GM23248 (cell line): Measurements from ENCODE around the gene CD22. TPM values are rescaled to one million over a fixed set of nuclear protein-coding genes. Genes with fewer than 3 reads are reported as not detected.

Source experiments
- DNase-seq: peaks from one replicate; pipeline ENCODE4 v3.0.0-alpha.2; 2015
- H2AFZ ChIP-seq: fragments of 200-600 bp; sonication (generic); 2 replicates; pipeline ENCODE4 v1.6.1; 2016; ENCODE audit warnings: antibody characterized with exemption
- H3F3A ChIP-seq: fragments of 200-600 bp; sonication (generic); 2 replicates; pipeline ENCODE4 v1.6.1; 2016; ENCODE audit warnings: mild to moderate bottlenecking, antibody characterized with exemption, mixed run types; ENCODE audit not compliant: insufficient read depth
- H3K27ac ChIP-seq: fragments of 200-600 bp; sonication (generic); 2 replicates; pipeline ENCODE4 v1.5.1; 2016; ENCODE audit warnings: mild to moderate bottlenecking
- H3K27me3 ChIP-seq: fragments of 200-600 bp; sonication (generic); replicated peaks from 2 replicates; pipeline ENCODE4 v1.6.1; 2016; ENCODE audit warnings: mild to moderate bottlenecking; ENCODE audit not compliant: insufficient read depth
- H3K36me3 ChIP-seq: fragments of 200-600 bp; sonication (generic); 2 replicates; pipeline ENCODE4 v1.6.1; 2016; ENCODE audit warnings: low read depth, mild to moderate bottlenecking
- H3K4me1 ChIP-seq: fragments of 200-600 bp; sonication (generic); 2 replicates; pipeline ENCODE4 v1.6.1; 2016; ENCODE audit warnings: mild to moderate bottlenecking; ENCODE audit not compliant: insufficient read depth
- H3K4me2 ChIP-seq: fragments of 200-600 bp; sonication (generic); one replicate; pipeline ENCODE4 v1.6.1; 2016; ENCODE audit warnings: mild to moderate bottlenecking; ENCODE audit not compliant: unreplicated experiment
- H3K4me3 ChIP-seq: fragments of 200-600 bp; sonication (generic); 2 replicates; pipeline ENCODE4 v1.5.1; 2016; ENCODE audit warnings: mild to moderate bottlenecking
- H3K79me2 ChIP-seq: fragments of 200-600 bp; sonication (generic); 2 replicates; pipeline ENCODE4 v1.6.1; 2016; ENCODE audit warnings: mild to moderate bottlenecking; ENCODE audit not compliant: insufficient read depth
- H3K9ac ChIP-seq: fragments of 200-600 bp; sonication (generic); 2 replicates; pipeline ENCODE4 v1.6.1; 2016; ENCODE audit warnings: mild to moderate bottlenecking
- H3K9me2 ChIP-seq: fragments of 200-600 bp; sonication (generic); 2 replicates; pipeline ENCODE4 v1.6.1; 2016; ENCODE audit warnings: mixed run types, mild to moderate bottlenecking, moderate library complexity; ENCODE audit not compliant: insufficient read depth
- H3K9me3 ChIP-seq: fragments of 200-600 bp; sonication (generic); one replicate; pipeline ENCODE4 v1.6.1; 2017; ENCODE audit warnings: low read depth
- H4K20me1 ChIP-seq: fragments of 200-600 bp; sonication (generic); 2 replicates; pipeline ENCODE4 v1.6.0; 2016; ENCODE audit not compliant: insufficient read depth
- EZH2 ChIP-seq: fragments of 200-600 bp; sonication (generic); IDR thresholded peaks from 2 replicates; pipeline ENCODE4 v1.6.1; 2018; ENCODE audit warnings: antibody characterized with exemption, mild to moderate bottlenecking; ENCODE audit not compliant: insufficient read depth, poor library complexity, severe bottlenecking
- EZH2phosphoT487 ChIP-seq: fragments of 200-600 bp; sonication (generic); IDR thresholded peaks from 2 replicates; pipeline ENCODE4 v1.6.1; 2018; ENCODE audit warnings: antibody characterized with exemption, moderate library complexity, mild to moderate bottlenecking, low read depth; ENCODE audit not compliant: insufficient read depth
- WGBS, 2 experiments: methylation state at CpG; one replicate each; pipeline ENCODE4 v1.1.6; 2015 to 2017; ENCODE audit warnings: low lambda C conversion rate in 2 of 2, low coverage in 1 of 2; ENCODE audit errors: missing lambda C conversion rate in 2 of 2; 5-methylcytosine and 5-hydroxymethylcytosine counted together
- in situ Hi-C: fragments of 300-500 bp; cut with MboI; formaldehyde crosslinking; loops from 2 replicates; pipeline ENCODE4 v1.15.0; 2020
- polyA plus RNA-seq: library from polyadenylated mRNA; unstranded; fragments of >200 nt; fragmentation: Nextera tagmentation; extraction: Ambion mirVana; gene quantifications from 2 replicates; pipeline ENCODE4 v1.2.1, GENCODE V29; 2016
- total RNA-seq: library from RNA; depleted of rRNA; stranded (reverse); fragments of >200 nt; shearing (Covaris generic); gene quantifications from 2 replicates; pipeline ENCODE4 v1.2.3, GENCODE V29; 2014

Gene CD22
- total and polyA plus RNA-seq, 2 experiments from 2014 or later: 0.28 TPM; not detected in 1

DNA sequence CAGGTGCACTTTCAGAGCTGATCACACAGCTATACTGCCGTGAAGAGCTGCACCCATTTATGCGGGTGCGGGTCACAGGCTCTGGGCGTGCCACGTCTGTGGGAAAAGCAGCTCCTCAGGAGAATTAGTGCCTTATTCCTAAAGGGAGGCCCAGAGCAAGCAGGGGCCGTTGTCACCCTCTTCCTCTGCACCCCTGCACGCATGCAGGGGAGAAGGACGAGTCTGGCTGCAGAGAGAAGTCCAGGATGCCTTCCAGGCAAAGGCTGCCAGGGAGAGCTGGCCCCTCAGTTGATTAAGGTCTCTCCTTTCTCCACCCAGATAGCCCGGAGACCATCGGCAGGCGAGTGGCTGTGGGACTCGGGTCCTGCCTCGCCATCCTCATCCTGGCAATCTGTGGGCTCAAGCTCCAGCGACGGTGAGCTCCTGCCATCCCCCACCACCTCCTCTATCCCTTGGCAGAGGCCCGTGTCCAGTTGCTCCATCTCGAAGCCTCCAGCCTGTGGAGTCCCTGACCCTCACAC, 15.6 kb downstream of the CD22 start:
- H3K4me1 ChIP-seq: no peaks in the 10 kb centered on the region
- in situ Hi-C loops: no loop called here
- H2AFZ ChIP-seq: no peak overlapping the region
- H3K9me3 ChIP-seq: no peaks in the 10 kb centered on the region
- H3K4me3 ChIP-seq: no peak overlapping the region
- H3K9ac ChIP-seq: no peak overlapping the region
- H4K20me1 ChIP-seq: no peaks in the 10 kb centered on the region
- H3F3A ChIP-seq: no peaks in the 10 kb centered on the region
- 53 to 64% methylated on average over 17 of the region's 17 CpGs for WGBS, 2 experiments
- no peak for DNase-seq
- no peaks in the 10 kb centered on the region for H3K9me2 ChIP-seq
- no peak overlapping the region for H3K4me2 ChIP-seq
- H3K79me2 ChIP-seq: no peaks in the 10 kb centered on the region
- H3K27ac ChIP-seq: no peak overlapping the region
- no peaks in the 10 kb centered on the region for H3K36me3 ChIP-seq
- H3K27me3 ChIP-seq: peaks cover 7% of the 10 kb centered on the region
- TF ChIP-seq EZH2 (no peak), EZH2phosphoT487 (no peak)

DNA sequence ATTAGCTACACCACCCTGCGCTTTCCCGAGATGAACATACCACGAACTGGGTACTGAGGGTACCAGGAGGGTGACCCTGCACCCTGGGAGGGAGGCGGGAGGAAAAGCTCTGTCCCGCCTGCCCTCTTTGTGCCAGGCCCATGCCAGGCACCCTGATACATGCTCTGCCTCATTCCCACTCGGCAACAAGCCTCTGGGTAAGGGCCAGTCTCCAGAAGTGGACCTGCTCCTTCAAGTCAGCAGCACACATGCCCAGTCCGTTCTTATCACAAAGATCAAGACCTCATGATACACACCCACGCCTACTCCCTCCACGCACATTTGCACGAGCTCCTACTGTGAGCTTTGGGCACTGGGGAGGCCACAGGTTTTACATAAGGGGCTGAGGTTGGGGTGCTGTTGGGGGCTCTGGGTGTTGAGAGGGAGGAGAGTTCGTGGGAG, 16.7 kb downstream of the CD22 start:
- Histone ChIP-seq H3K9me2 (no peaks in the 10 kb centered on the region), H2AFZ (no peak overlapping the region), H4K20me1 (no peaks in the 10 kb centered on the region), H3K4me3 (no peak overlapping the region), H3K27me3 (peaks cover 7% of the 10 kb centered on the region), H3K4me1 (no peaks in the 10 kb centered on the region), H3K9ac (no peak overlapping the region), H3K4me2 (no peak overlapping the region), H3K27ac (no peak overlapping the region), H3K79me2 (no peaks in the 10 kb centered on the region), H3K9me3 (no peaks in the 10 kb centered on the region), H3F3A (no peaks in the 10 kb centered on the region), H3K36me3 (no peaks in the 10 kb centered on the region)
- in situ Hi-C loops: no loop called here
- DNase-seq: no peak
- WGBS, 2 experiments: 51 to 57% methylated on average over 9 to 11 of the region's 11 CpGs
- TF ChIP-seq EZH2phosphoT487: no peak
- no peak for TF ChIP-seq EZH2

DNA sequence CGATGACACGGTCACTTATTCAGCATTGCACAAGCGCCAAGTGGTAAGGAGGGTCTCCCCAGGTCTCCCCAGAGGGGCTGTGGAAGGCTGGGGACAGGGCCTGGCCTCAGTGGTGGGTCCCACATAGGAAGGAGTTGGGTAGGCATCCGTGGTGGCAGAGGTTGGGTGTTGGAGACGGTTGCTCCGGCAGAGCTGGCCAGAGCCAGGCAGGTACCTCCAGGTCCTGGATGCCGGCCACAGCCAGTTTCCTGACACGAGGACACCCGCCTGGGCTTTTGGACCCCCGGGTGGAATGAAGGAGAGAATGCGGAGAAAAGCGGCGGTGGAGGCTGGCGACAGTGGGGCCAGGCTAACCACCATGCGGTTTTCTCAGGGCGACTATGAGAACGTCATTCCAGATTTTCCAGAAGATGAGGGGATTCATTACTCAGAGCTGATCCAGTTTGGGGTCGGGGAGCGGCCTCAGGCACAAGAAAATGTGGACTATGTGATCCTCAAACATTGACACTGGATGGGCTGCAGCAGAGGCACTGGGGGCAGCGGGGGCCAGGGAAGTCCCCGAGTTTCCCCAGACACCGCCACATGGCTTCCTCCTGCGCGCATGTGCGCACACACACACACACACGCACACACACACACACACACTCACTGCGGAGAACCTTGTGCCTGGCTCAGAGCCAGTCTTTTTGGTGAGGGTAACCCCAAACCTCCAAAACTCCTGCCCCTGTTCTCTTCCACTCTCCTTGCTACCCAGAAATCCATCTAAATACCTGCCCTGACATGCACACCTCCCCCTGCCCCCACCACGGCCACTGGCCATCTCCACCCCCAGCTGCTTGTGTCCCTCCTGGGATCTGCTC, 17.4 kb downstream of the CD22 start:
- no peak overlapping the region for H3K4me3 ChIP-seq
- H3K9ac ChIP-seq: no peak overlapping the region
- 66 to 67% methylated on average over 28 of the region's 28 CpGs for WGBS, 2 experiments
- no peaks in the 10 kb centered on the region for H3F3A ChIP-seq
- H3K4me2 ChIP-seq: no peak overlapping the region
- no peaks in the 10 kb centered on the region for H3K9me3 ChIP-seq
- TF ChIP-seq EZH2phosphoT487 (no peak), EZH2 (no peak)
- no peaks in the 10 kb centered on the region for H3K4me1 ChIP-seq
- no peak overlapping the region for H3K27ac ChIP-seq
- DNase-seq: no peak
- no peak overlapping the region for H2AFZ ChIP-seq
- no peaks in the 10 kb centered on the region for H4K20me1 ChIP-seq
- no peaks in the 10 kb centered on the region for H3K9me2 ChIP-seq
- H3K27me3 ChIP-seq: peaks cover 7% of the 10 kb centered on the region
- in situ Hi-C loops: no loop called here
- no peaks in the 10 kb centered on the region for H3K36me3 ChIP-seq
- no peaks in the 10 kb centered on the region for H3K79me2 ChIP-seq

DNA sequence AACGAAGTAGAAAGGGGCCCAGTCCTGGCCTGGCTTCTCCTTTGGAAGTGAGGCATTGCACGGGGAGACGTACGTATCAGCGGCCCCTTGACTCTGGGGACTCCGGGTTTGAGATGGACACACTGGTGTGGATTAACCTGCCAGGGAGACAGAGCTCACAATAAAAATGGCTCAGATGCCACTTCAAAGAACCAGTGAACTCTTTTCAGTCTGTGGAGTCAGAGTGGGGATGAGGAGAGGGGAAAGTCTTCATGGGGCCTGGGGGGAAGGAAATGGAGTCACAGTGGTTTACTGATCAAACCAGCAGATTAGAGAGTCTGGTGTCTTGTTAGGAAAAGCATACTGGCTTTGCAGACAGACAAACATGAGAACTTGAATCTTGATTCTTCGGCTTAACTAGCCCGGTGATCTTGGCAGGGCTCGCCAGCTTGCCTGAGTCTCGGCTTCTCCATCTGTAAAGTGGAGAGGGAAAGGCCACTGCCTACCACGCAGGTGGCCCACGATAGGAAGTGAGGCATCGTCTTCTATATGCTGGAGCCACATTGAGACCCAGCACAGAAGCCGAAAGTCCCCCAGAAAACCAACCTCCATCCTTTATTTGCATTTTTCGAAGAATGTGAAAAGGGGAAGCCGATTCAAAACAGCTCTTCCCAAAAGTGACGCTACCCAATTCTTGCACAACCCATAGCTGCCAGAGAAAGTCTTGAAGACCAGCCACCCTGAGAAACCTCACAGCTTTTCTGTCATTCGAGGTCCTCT, 18.4 kb downstream of the CD22 start, which contains the start of gene FFAR1:
Gene FFAR1, plus strand, starts transcription at position 732 of the 759 bp plus-strand sequence. CDS start 3,650 bp downstream, outside the sequence.
- Histone ChIP-seq H3K27ac (no peak within 1 kb of the TSS), H3K9me3 (no peaks in the 10 kb centered on the region), H3K27me3 (peaks cover 7% of the 10 kb centered on the region), H3K4me2 (no peak within 1 kb of the TSS), H3K9me2 (no peaks in the 10 kb centered on the region), H2AFZ (no peak within 1 kb of the TSS), H3K36me3 (no peaks in the 10 kb centered on the region), H3F3A (no peaks in the 10 kb centered on the region), H3K4me1 (no peaks in the 10 kb centered on the region), H3K4me3 (no peak within 1 kb of the TSS), H3K79me2 (no peaks in the 10 kb centered on the region), H3K9ac (no peak within 1 kb of the TSS), H4K20me1 (no peaks in the 10 kb centered on the region)
- WGBS, 2 experiments: 51 to 53% methylated on average over 18 of the region's 18 CpGs
- in situ Hi-C loops: no loop called here
- DNase-seq: no peak
- no peak for TF ChIP-seq EZH2phosphoT487
- no peak for TF ChIP-seq EZH2
